Smooth muscle cell (in vitro differentiated cells): ENCODE data around the gene WDFY2. TPM values are rescaled to one million over a fixed set of nuclear protein-coding genes. Genes with fewer than 3 reads are reported as not detected.
A peak's percentile ranks its signal among the peaks of the same experiment; 100 is the strongest.

Source experiments
- DNase-seq: peaks from one replicate; lab custom pipeline; 2025; ENCODE audit not compliant: unreplicated experiment; lab: John Stamatoyannopoulos, UW
- H2AFZ ChIP-seq: fragments of 200-600 bp; sonication (generic); 2 replicates; pipeline ENCODE4 v1.6.0; 2016; ENCODE audit warnings: antibody characterized with exemption, low read depth, mild to moderate bottlenecking
- H3F3A ChIP-seq: fragments of 200-600 bp; sonication (generic); 2 replicates; pipeline ENCODE4 v1.6.0; 2017; ENCODE audit warnings: antibody characterized with exemption, low read depth
- H3K27ac ChIP-seq: fragments of 200-600 bp; sonication (generic); 2 replicates; pipeline ENCODE4 v1.5.1; 2016; ENCODE audit warnings: low read depth, mild to moderate bottlenecking
- H3K27me3 ChIP-seq: fragments of 200-600 bp; sonication (generic); 2 replicates; pipeline ENCODE4 v1.6.1; 2016; ENCODE audit warnings: low read depth, mild to moderate bottlenecking
- H3K36me3 ChIP-seq: fragments of 200-600 bp; sonication (generic); 2 replicates; pipeline ENCODE4 v1.5.1; 2016; ENCODE audit warnings: low read depth
- H3K4me1 ChIP-seq: fragments of 200-600 bp; sonication (generic); 2 replicates; pipeline ENCODE4 v1.5.1; 2016; ENCODE audit warnings: low read depth
- H3K4me2 ChIP-seq: fragments of 200-600 bp; sonication (generic); 2 replicates; pipeline ENCODE4 v1.6.0; 2016; ENCODE audit warnings: mild to moderate bottlenecking
- H3K4me3 ChIP-seq: fragments of 200-600 bp; sonication (generic); 2 replicates; pipeline ENCODE4 v1.5.1; 2016; ENCODE audit warnings: mild to moderate bottlenecking
- H3K79me2 ChIP-seq: fragments of 200-600 bp; sonication (generic); 2 replicates; pipeline ENCODE4 v1.6.0; 2016; ENCODE audit warnings: low read depth, mild to moderate bottlenecking
- H3K9ac ChIP-seq: fragments of 200-600 bp; sonication (generic); 2 replicates; pipeline ENCODE4 v1.6.0; 2016; ENCODE audit warnings: low read depth
- H3K9me3 ChIP-seq: fragments of 200-600 bp; sonication (generic); replicated peaks from 2 replicates; pipeline ENCODE4 v1.5.1; 2016; ENCODE audit warnings: low read depth
- H4K20me1 ChIP-seq: fragments of 200-600 bp; sonication (generic); 2 replicates; pipeline ENCODE4 v1.6.0; 2016; ENCODE audit warnings: low read depth
- CTCF ChIP-seq: fragments of 200-600 bp; sonication (generic); IDR thresholded peaks from 2 replicates; pipeline ENCODE4 v1.5.1; 2017; ENCODE audit warnings: borderline replicate concordance, mild to moderate bottlenecking, antibody characterized with exemption; ENCODE audit not compliant: insufficient read depth, poor library complexity, severe bottlenecking
- WGBS: methylation state at CpG from one replicate; pipeline ENCODE4 v1.1.7; 2016; ENCODE audit warnings: low lambda C conversion rate; 5-methylcytosine and 5-hydroxymethylcytosine counted together
- polyA plus RNA-seq: library from polyadenylated mRNA; unstranded; fragments of >200 nt; fragmentation: Nextera tagmentation; extraction: Ambion mirVana; gene quantifications from 2 replicates; pipeline ENCODE4 v1.2.1, GENCODE V29; 2016
- total RNA-seq: library from RNA; depleted of rRNA; stranded (reverse); fragments of >200 nt; gene quantifications from 2 replicates; pipeline ENCODE4 v1.2.3, GENCODE V29; 2014

Gene WDFY2
- total and polyA plus RNA-seq, 2 experiments from 2014 or later, result 6.6 to 13.7 TPM

GRCh38 chr13:51620165-51620983 lies 36.1 kb downstream of the WDFY2 start:
- Histone ChIP-seq H3K9ac (no peak overlapping the region), H3K4me3 (no peak overlapping the region), H3K9me3 (no peaks in the 10 kb centered on the region), H3K4me2 (no peak overlapping the region), H2AFZ (no peak overlapping the region), H3F3A (no peaks in the 10 kb centered on the region), H3K36me3 (no peaks in the 10 kb centered on the region), H3K27ac (peak overlapping the region; percentile 35), H3K4me1 (peaks cover 6% of the 10 kb centered on the region), H3K79me2 (peaks cover 53% of the 10 kb centered on the region), H3K27me3 (no peaks in the 10 kb centered on the region), H4K20me1 (peaks cover 12% of the 10 kb centered on the region)
- no peak for DNase-seq
- 90% methylated on average over 11 of the region's 11 CpGs for WGBS
- no peak for TF ChIP-seq CTCF

- peaks cover 41% of the 10 kb centered on the region for H3K79me2 ChIP-seq
- H3K27ac ChIP-seq, result no peak overlapping the region
- no peaks in the 10 kb centered on the region for H3K9me3 ChIP-seq
- no peaks in the 10 kb centered on the region for H3K27me3 ChIP-seq
- H3K9ac ChIP-seq, result no peak overlapping the region
- H3K4me3 ChIP-seq, result no peak overlapping the region
- peaks cover 12% of the 10 kb centered on the region for H4K20me1 ChIP-seq
- DNase-seq, result no peak
- no peaks in the 10 kb centered on the region for H3K36me3 ChIP-seq
- H3F3A ChIP-seq, result no peaks in the 10 kb centered on the region
- peaks cover 6% of the 10 kb centered on the region for H3K4me1 ChIP-seq
- no peak for TF ChIP-seq CTCF
- no peak overlapping the region for H2AFZ ChIP-seq
- no peak overlapping the region for H3K4me2 ChIP-seq
- WGBS, result 72% methylated on average over 2 of the region's 2 CpGs
Observed at GRCh38 chr13:51621602-51622001, 37.3 kb downstream of the WDFY2 start.

GRCh38 chr13:51623473-51623872 lies 39.2 kb downstream of the WDFY2 start:
- H2AFZ ChIP-seq, result no peak overlapping the region
- no peaks in the 10 kb centered on the region for H3K9me3 ChIP-seq
- H3K4me1 ChIP-seq, result peaks cover 6% of the 10 kb centered on the region
- H3K4me3 ChIP-seq, result no peak overlapping the region
- peaks cover 29% of the 10 kb centered on the region for H3K79me2 ChIP-seq
- H3K4me2 ChIP-seq, result no peak overlapping the region
- no peak for DNase-seq
- no peaks in the 10 kb centered on the region for H3K36me3 ChIP-seq
- H3K9ac ChIP-seq, result no peak overlapping the region
- peaks cover 12% of the 10 kb centered on the region for H4K20me1 ChIP-seq
- H3K27me3 ChIP-seq, result no peaks in the 10 kb centered on the region
- TF ChIP-seq CTCF, result no peak
- no peak overlapping the region for H3K27ac ChIP-seq
- WGBS, result 36% methylated on average over 2 of the region's 2 CpGs
- no peaks in the 10 kb centered on the region for H3F3A ChIP-seq

GRCh38 chr13:51624207-51624606 lies 39.9 kb downstream of the WDFY2 start:
- no peak overlapping the region for H3K4me3 ChIP-seq
- no peak overlapping the region for H3K27ac ChIP-seq
- H3K4me1 ChIP-seq, result peaks cover 6% of the 10 kb centered on the region
- H3K79me2 ChIP-seq, result peaks cover 29% of the 10 kb centered on the region
- no peaks in the 10 kb centered on the region for H3F3A ChIP-seq
- no peak for DNase-seq
- no peaks in the 10 kb centered on the region for H3K9me3 ChIP-seq
- H3K27me3 ChIP-seq, result no peaks in the 10 kb centered on the region
- H3K9ac ChIP-seq, result no peak overlapping the region
- H2AFZ ChIP-seq, result no peak overlapping the region
- TF ChIP-seq CTCF, result no peak
- no peaks in the 10 kb centered on the region for H3K36me3 ChIP-seq
- H3K4me2 ChIP-seq, result no peak overlapping the region
- peaks cover 12% of the 10 kb centered on the region for H4K20me1 ChIP-seq
- WGBS, result 94% methylated on average over 1 of the region's 1 CpG
